Kidney epithelial cell (primary cell): ENCODE measurements around the gene MAPKAPK3. TPM values are rescaled to one million over a fixed set of nuclear protein-coding genes. Genes with fewer than 3 reads are reported as not detected.

ENCODE experiments used
- DNase-seq: peaks from one replicate; pipeline ENCODE4 v3.0.0-alpha.2; 2010; ENCODE audit warnings: low read depth
- H3K27me3 ChIP-seq: 2 replicates; pipeline ENCODE4 v1.6.0; 2011; ENCODE audit warnings: low read length; ENCODE audit not compliant: control insufficient read depth, insufficient read depth
- H3K36me3 ChIP-seq: 2 replicates; pipeline ENCODE4 v1.5.1; 2011; ENCODE audit warnings: low read length; ENCODE audit not compliant: control insufficient read depth, insufficient read depth
- H3K4me3 ChIP-seq: 2 replicates; pipeline ENCODE4 v1.5.1; 2011; ENCODE audit warnings: low read depth, mild to moderate bottlenecking, control low read depth, low read length
- CTCF ChIP-seq: IDR thresholded peaks from 2 replicates; pipeline ENCODE4 v1.5.1; 2011; ENCODE audit warnings: mild to moderate bottlenecking, moderate library complexity, low read length, control low read depth, inconsistent platforms; ENCODE audit not compliant: insufficient read depth, poor library complexity, severe bottlenecking
- total RNA-seq: library from RNA; depleted of rRNA; stranded (reverse); fragments of >200 nt; gene quantifications from 2 replicates; pipeline ENCODE4 v1.2.3, GENCODE V29; 2015

MAPKAPK3 gene
- total RNA-seq, 1 donor from 2014 or later, result 61.1 TPM

- TF ChIP-seq CTCF, result no peak
- DNase-seq, result no peak
- peaks cover 8% of the 10 kb centered on the region for H3K27me3 ChIP-seq
- no peak overlapping the region for H3K4me3 ChIP-seq
- no peaks in the 10 kb centered on the region for H3K36me3 ChIP-seq
These were observed 7.2 kb upstream of the MAPKAPK3 start for GRCh38 chr3:50609763-50610085.

- peak overlapping the region; percentile 63 for H3K4me3 ChIP-seq
- DNase-seq, result no peak
- no peaks in the 10 kb centered on the region for H3K36me3 ChIP-seq
- H3K27me3 ChIP-seq, result peaks cover 8% of the 10 kb centered on the region
- no peak for TF ChIP-seq CTCF
These were observed 6.6 kb upstream of the MAPKAPK3 start for GRCh38 chr3:50610181-50610971.

GRCh38 chr3:50610992-50611463 lies 5.9 kb upstream of the MAPKAPK3 start:
- peak overlapping the region; percentile 63 for H3K4me3 ChIP-seq
- peaks cover 8% of the 10 kb centered on the region for H3K27me3 ChIP-seq
- no peak for DNase-seq
- TF ChIP-seq CTCF, result no peak
- H3K36me3 ChIP-seq, result no peaks in the 10 kb centered on the region

GRCh38 chr3:50611464-50612233 lies 5.3 kb upstream of the MAPKAPK3 start, which contains the start of gene CISH:
Gene CISH (minus strand): TSS chr3:50611774. CDS start chr3:50611650, 124 bp downstream.
- DNase-seq, result no peak
- Histone ChIP-seq H3K27me3 (peaks cover 8% of the 10 kb centered on the region), H3K36me3 (no peaks in the 10 kb centered on the region), H3K4me3 (peak within 1 kb of the TSS; percentile 63)
- TF ChIP-seq CTCF, result peak; percentile 63

- H3K27me3 ChIP-seq, result peaks cover 8% of the 10 kb centered on the region
- peak overlapping the region; percentile 63 for H3K4me3 ChIP-seq
- TF ChIP-seq CTCF, result no peak
- no peaks in the 10 kb centered on the region for H3K36me3 ChIP-seq
- DNase-seq, result no peak
These were observed 4.6 kb upstream of the MAPKAPK3 start for GRCh38 chr3:50612234-50612882.
